Suprapubic skin (tissue), 3 donors: ENCODE measurements around the gene FBXO10.

ENCODE experiments used
- CTCF ChIP-seq, 2 donors: fragments of 200-600 bp in 1 of 2; fragments of 450-650 bp in 1 of 2; sonication (generic) in 1 of 2; IDR thresholded peaks; one replicate each; pipeline ENCODE4 v1.5.1; 2016 to 2019; ENCODE audit warnings: antibody characterized with exemption in 2 of 2, mild to moderate bottlenecking in 1 of 2, moderate library complexity in 1 of 2
- EP300 ChIP-seq: sonication (generic); formaldehyde crosslinking; IDR thresholded peaks from one replicate; pipeline ENCODE4 v1.6.1; 2017; ENCODE audit warnings: antibody characterized with exemption

- TF ChIP-seq CTCF (IDR thresholded peaks at IDR 0.05) (no peak), EP300 (no peak)
Measured at GRCh38 chr9:37562826-37563225, 13.4 kb downstream of the FBXO10 start.
